OCI-LY7 (cell line): ENCODE measurements around the gene EIF2S2. TPM values are rescaled to one million over a fixed set of nuclear protein-coding genes. Genes with fewer than 3 reads are reported as not detected.

Source experiments
- BruUV-seq: library from RNA; stranded (reverse); fragments of 400-500 nt; replicated peaks from 2 replicates; lab custom pipeline; 2021; lab: Mats Ljungman, UMichigan
- CTCF ChIA-PET: fragments of 300-600 bp; sonication (Branson Sonifier 250); formaldehyde crosslinking; loops from one replicate; lab custom pipeline; 2022; ENCODE audit warnings: antibody characterized with exemption; ENCODE audit not compliant: unreplicated experiment; lab: Charles Lee
- POLR2A ChIA-PET: fragments of 300-600 bp; sonication (Branson Sonifier 250); formaldehyde crosslinking; loops from one replicate; lab custom pipeline; 2022; ENCODE audit warnings: antibody characterized with exemption; lab: Charles Lee
- DNase-seq: peaks from one replicate; pipeline ENCODE4 v3.0.0-alpha.2; 2015; ENCODE audit warnings: low spot score
- H2AFZ ChIP-seq: fragments of 200-600 bp; sonication (generic), shearing (Covaris generic); 2 replicates; pipeline ENCODE4 v1.6.1; 2014; ENCODE audit warnings: mild to moderate bottlenecking, antibody characterized with exemption, low read length, moderate library complexity
- H3K27ac ChIP-seq: fragments of 200-600 bp; sonication (generic); 2 replicates; pipeline ENCODE4 v1.5.1; 2014; ENCODE audit warnings: mixed run types, low read depth, mild to moderate bottlenecking, moderate library complexity, low read length, inconsistent platforms; ENCODE audit not compliant: poor library complexity, severe bottlenecking
- H3K36me3 ChIP-seq: fragments of 200-600 bp; sonication (generic); 2 replicates; pipeline ENCODE4 v1.6.1; 2014; ENCODE audit warnings: mild to moderate bottlenecking, antibody characterized with exemption, low read length, moderate library complexity, mixed read lengths; ENCODE audit not compliant: insufficient read depth
- H3K4me1 ChIP-seq: fragments of 200-600 bp; sonication (generic); 2 replicates; pipeline ENCODE4 v1.5.1; 2014; ENCODE audit warnings: mild to moderate bottlenecking, low read length; ENCODE audit not compliant: insufficient read depth, poor library complexity, severe bottlenecking
- H3K4me2 ChIP-seq: fragments of 200-600 bp; sonication (generic); 2 replicates; pipeline ENCODE4 v1.6.1; 2014; ENCODE audit warnings: mild to moderate bottlenecking, low read length
- H3K4me3 ChIP-seq: fragments of 200-600 bp; sonication (generic); 2 replicates; pipeline ENCODE4 v1.5.1; 2014; ENCODE audit warnings: mild to moderate bottlenecking, low read depth, low read length; ENCODE audit not compliant: poor library complexity, severe bottlenecking
- H3K79me2 ChIP-seq: fragments of 200-600 bp; sonication (generic); 2 replicates; pipeline ENCODE4 v1.6.1; 2016; ENCODE audit warnings: low read depth, mild to moderate bottlenecking, low read length, moderate library complexity, mixed read lengths; ENCODE audit not compliant: insufficient read depth
- H3K9me2 ChIP-seq: fragments of 200-600 bp; sonication (generic); 2 replicates; pipeline ENCODE4 v1.6.1; 2016; ENCODE audit warnings: mild to moderate bottlenecking, low read length, mixed read lengths; ENCODE audit not compliant: insufficient read depth
- H3K9me3 ChIP-seq: fragments of 200-600 bp; sonication (generic); 2 replicates; pipeline ENCODE4 v1.6.1; 2014; ENCODE audit warnings: mild to moderate bottlenecking, mixed run types, low read length, mixed read lengths
- H4K20me1 ChIP-seq: fragments of 200-600 bp; sonication (generic); 2 replicates; pipeline ENCODE4 v1.6.1; 2014; ENCODE audit warnings: mild to moderate bottlenecking, antibody characterized with exemption, low read length, moderate library complexity, mixed read lengths; ENCODE audit not compliant: insufficient read depth
- EZH2phosphoT487 ChIP-seq: fragments of 200-600 bp; sonication (generic); IDR thresholded peaks from 2 replicates; pipeline ENCODE4 v1.6.1; 2018; ENCODE audit warnings: low read depth, borderline replicate concordance, mild to moderate bottlenecking, mixed run types, antibody characterized with exemption, low read length, moderate library complexity, mixed read lengths
- intact Hi-C: fragments of 100-400 bp; cut with micrococcal nuclease; formaldehyde crosslinking; loops from one replicate; pipeline ENCODE4 v1.10.0; 2022; ENCODE audit not compliant: unreplicated experiment
- total RNA-seq, 2 experiments: library from RNA; depleted of rRNA in 1 of 2; stranded (reverse); fragments of >200 nt in 1 of 2; shearing (Covaris generic) in 1 of 2; gene quantifications; 2 replicates each; pipeline ENCODE4 v1.2.3, GENCODE V29; 2014 to 2022
- TF ChIP-seq, protein P1 (sequence below): fragments of 200-600 bp; sonication (generic); conservative IDR thresholded peaks from 2 replicates; pipeline ENCODE4 v1.5.1; 2014; ENCODE audit warnings: mild to moderate bottlenecking, antibody characterized with exemption, low read length, moderate library complexity, mixed read lengths

Gene EIF2S2
- total RNA-seq, 2 experiments from 2014 or later = 104 to 130 TPM

DNA sequence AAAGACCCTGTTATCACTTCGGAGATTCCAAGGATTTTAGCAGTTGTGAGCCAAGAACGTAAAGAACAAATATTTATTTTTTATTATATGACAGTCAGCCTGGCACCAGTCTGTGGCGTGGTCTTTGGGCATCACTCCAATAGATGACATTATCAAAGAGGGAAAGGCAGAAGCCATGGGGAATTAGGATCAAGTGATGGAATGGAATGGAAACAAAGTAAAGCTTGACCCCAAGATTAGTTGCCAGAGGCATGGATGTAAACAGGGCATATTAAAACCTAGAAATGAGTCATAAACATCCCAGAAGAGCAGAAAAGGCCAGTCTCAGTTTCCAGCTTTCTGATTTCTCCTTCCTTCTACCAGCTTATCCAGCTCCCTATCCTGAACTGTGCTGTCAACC, 11.5 kb downstream of the EIF2S2 start:
- Histone ChIP-seq H3K79me2 (peaks cover 60% of the 10 kb centered on the region), H3K36me3 (peaks cover 100% of the 10 kb centered on the region), H3K4me1 (peaks cover 1% of the 10 kb centered on the region), H2AFZ (no peak overlapping the region), H3K9me3 (no peaks in the 10 kb centered on the region), H3K9me2 (no peaks in the 10 kb centered on the region), H3K4me2 (no peak overlapping the region), H3K27ac (no peak overlapping the region), H3K4me3 (no peak overlapping the region), H4K20me1 (peaks cover 16% of the 10 kb centered on the region)
- no peak for DNase-seq
- intact Hi-C loops = no loop called here
- no peak for TF ChIP-seq EZH2phosphoT487
- TF ChIP-seq, protein P1, sequence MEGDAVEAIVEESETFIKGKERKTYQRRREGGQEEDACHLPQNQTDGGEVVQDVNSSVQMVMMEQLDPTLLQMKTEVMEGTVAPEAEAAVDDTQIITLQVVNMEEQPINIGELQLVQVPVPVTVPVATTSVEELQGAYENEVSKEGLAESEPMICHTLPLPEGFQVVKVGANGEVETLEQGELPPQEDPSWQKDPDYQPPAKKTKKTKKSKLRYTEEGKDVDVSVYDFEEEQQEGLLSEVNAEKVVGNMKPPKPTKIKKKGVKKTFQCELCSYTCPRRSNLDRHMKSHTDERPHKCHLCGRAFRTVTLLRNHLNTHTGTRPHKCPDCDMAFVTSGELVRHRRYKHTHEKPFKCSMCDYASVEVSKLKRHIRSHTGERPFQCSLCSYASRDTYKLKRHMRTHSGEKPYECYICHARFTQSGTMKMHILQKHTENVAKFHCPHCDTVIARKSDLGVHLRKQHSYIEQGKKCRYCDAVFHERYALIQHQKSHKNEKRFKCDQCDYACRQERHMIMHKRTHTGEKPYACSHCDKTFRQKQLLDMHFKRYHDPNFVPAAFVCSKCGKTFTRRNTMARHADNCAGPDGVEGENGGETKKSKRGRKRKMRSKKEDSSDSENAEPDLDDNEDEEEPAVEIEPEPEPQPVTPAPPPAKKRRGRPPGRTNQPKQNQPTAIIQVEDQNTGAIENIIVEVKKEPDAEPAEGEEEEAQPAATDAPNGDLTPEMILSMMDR = no peak
- no TSS peak for BruUV-seq
- POLR2A ChIA-PET = interaction anchor here (0.5 to 0.9 kb wide), 3 partner anchors 8 to 19 kb away, joined by 3 read pairs; no protein-coding TSS in a partner anchor
- CTCF ChIA-PET = no interaction called here

DNA sequence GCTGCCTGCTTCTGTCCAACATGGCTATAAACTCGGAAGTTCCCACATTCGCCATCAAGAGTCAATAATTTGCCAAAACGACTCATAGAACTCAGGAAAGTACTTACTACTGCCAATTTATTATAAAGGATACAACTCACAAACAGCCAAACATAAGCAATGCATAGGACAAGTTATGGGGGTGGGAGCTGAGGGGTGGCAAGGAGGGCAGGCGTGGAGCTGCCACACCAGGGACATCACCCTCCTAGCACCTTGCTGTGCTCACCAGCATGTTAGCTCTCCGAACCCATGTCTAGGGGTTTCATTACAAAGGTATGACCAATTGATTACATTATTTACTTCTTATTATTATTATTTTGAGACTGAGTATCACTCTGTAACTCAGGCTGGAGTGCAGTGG, 12.4 kb downstream of the EIF2S2 start:
- H4K20me1 ChIP-seq = peaks cover 8% of the 10 kb centered on the region
- POLR2A ChIA-PET = interaction anchor here (0.9 kb wide), 1 partner anchor 9 kb away, joined by 3 read pairs; no protein-coding TSS in a partner anchor
- H3K9me2 ChIP-seq = no peaks in the 10 kb centered on the region
- no peak for DNase-seq
- no peak overlapping the region for H3K27ac ChIP-seq
- CTCF ChIA-PET = no interaction called here
- no peak overlapping the region for H2AFZ ChIP-seq
- no peaks in the 10 kb centered on the region for H3K9me3 ChIP-seq
- no peak overlapping the region for H3K4me3 ChIP-seq
- TF ChIP-seq, protein P1 = no peak
- TF ChIP-seq EZH2phosphoT487 = no peak
- BruUV-seq = no TSS peak
- H3K79me2 ChIP-seq = peaks cover 56% of the 10 kb centered on the region
- H3K4me1 ChIP-seq = no peaks in the 10 kb centered on the region
- H3K4me2 ChIP-seq = no peak overlapping the region
- H3K36me3 ChIP-seq = peaks cover 100% of the 10 kb centered on the region
- intact Hi-C loops = no loop called here

DNA sequence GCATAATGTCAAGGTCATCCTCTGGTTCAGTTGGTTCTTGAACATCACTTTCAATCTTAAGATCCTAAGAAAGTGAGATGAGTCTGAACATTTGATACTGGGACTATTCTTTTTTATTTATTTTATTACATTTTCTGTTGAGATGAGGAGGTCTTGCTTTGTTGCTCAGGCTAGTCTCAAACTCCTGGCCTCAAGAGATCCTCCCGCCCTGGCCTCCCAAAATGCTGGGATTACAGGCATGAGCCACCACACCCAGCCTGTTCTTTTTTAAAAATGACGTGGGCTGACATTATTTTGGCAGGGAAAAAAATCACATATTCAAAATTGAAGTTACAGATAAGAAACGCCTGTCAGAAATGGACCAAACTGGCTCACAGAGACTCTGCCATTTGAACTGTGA, 13.5 kb downstream of the EIF2S2 start:
- BruUV-seq = no TSS peak
- no peak overlapping the region for H2AFZ ChIP-seq
- CTCF ChIA-PET = no interaction called here
- POLR2A ChIA-PET = no interaction called here
- DNase-seq = no peak
- H3K27ac ChIP-seq = no peak overlapping the region
- peaks cover 100% of the 10 kb centered on the region for H3K36me3 ChIP-seq
- H3K4me3 ChIP-seq = no peak overlapping the region
- TF ChIP-seq EZH2phosphoT487 = no peak
- TF ChIP-seq, protein P1 = no peak
- H3K9me3 ChIP-seq = no peaks in the 10 kb centered on the region
- intact Hi-C loops = no loop called here
- H3K9me2 ChIP-seq = no peaks in the 10 kb centered on the region
- H3K4me2 ChIP-seq = no peak overlapping the region
- no peaks in the 10 kb centered on the region; the same call in 1 of the 2 replicates for H4K20me1 ChIP-seq
- peaks cover 57% of the 10 kb centered on the region; the same call in 1 of the 2 replicates for H3K79me2 ChIP-seq
- no peaks in the 10 kb centered on the region for H3K4me1 ChIP-seq
